ENCODE data around the gene MLH3.

DNA sequence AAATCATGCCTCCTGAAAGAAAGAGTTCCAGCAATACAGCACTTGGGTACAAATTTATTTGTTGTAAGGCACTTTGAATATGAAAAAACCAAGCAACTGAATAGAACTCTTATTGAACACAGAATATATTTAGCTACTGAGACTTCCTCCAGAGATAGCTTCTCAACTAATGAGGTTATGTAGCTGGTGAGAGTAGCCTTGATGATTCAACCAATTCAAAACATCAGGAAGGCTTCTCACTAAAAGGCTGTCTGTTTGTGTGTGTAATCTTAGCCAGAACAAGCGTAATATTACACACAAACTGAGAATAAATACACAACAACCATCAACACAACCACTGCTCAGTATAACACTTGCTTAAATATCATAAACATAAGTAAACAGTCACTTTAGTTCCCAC is 28.2 kb downstream of the MLH3 start:
- TF ChIP-seq POLR2A (IDR thresholded peaks at IDR 0.05) = no peak
- TF ChIP-seq, protein P1, sequence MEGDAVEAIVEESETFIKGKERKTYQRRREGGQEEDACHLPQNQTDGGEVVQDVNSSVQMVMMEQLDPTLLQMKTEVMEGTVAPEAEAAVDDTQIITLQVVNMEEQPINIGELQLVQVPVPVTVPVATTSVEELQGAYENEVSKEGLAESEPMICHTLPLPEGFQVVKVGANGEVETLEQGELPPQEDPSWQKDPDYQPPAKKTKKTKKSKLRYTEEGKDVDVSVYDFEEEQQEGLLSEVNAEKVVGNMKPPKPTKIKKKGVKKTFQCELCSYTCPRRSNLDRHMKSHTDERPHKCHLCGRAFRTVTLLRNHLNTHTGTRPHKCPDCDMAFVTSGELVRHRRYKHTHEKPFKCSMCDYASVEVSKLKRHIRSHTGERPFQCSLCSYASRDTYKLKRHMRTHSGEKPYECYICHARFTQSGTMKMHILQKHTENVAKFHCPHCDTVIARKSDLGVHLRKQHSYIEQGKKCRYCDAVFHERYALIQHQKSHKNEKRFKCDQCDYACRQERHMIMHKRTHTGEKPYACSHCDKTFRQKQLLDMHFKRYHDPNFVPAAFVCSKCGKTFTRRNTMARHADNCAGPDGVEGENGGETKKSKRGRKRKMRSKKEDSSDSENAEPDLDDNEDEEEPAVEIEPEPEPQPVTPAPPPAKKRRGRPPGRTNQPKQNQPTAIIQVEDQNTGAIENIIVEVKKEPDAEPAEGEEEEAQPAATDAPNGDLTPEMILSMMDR (IDR thresholded peaks at IDR 0.05) = no peak
